ENCODE results near the gene SLC51A.

Gene SLC51A

DNA sequence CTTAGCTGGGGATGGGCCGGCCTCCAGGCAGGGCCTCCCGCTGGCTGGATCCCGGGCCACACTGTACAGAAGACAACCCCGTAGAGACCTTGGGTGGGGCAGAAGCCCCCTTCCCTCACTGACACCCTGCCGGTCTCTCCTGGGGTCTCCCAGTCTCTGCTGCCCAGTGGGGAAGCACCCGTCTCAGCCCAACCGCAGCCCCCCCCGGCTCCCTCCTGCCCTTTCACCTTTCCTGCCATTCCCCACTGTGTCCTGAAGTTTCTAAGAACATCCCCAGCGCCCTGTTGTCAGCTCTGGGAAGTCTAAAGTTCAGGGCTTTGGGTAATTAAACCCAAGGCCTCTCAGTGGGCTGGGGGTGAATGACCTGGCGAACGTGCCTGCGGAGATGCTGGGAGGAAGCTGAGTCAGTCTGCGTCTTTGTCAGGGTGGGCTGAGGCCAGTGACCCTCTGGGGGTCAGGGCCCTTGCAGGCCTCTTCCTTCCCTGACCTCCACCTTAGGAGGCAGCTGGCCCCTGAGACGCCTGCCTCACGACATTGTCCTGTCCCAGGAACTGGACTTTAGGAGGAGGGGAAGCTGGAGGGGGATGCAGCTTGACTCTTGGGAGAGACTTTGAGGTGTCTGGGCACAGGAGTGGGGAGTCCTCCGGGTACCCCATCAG is 1.4 kb upstream of the SLC51A start:
- DNase-seq (ENCODE audit: low read depth in 2 of 3, low spot score in 2 of 3): no peak

DNA sequence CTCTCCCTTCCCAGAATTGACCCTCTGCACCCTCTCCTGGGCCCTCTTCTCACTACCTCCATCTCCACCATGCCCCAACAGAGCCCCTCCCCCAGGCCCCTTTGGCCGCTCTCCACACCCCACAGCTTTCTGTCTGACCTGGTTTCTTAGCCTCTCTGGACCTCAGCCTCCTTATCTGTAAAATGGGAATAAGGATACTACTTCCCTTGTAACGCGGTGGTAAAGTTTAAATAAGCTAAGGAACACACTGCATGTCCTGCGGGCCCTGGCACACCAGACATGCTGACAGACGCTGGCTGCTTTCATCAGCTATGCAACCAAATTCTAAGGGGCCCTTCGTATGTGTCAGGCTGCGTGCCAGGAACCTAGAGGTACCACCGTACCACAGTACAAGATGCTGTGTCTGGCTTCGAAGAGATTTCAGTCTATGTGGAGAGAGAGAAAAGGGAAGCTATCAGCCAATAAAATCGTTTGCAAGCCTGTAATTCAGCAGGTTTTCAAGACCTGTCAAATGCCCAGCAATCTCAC is 777 bp upstream of the SLC51A start:
- no peak for DNase-seq (ENCODE audit: low read depth in 2 of 3, low spot score in 2 of 3)

DNA sequence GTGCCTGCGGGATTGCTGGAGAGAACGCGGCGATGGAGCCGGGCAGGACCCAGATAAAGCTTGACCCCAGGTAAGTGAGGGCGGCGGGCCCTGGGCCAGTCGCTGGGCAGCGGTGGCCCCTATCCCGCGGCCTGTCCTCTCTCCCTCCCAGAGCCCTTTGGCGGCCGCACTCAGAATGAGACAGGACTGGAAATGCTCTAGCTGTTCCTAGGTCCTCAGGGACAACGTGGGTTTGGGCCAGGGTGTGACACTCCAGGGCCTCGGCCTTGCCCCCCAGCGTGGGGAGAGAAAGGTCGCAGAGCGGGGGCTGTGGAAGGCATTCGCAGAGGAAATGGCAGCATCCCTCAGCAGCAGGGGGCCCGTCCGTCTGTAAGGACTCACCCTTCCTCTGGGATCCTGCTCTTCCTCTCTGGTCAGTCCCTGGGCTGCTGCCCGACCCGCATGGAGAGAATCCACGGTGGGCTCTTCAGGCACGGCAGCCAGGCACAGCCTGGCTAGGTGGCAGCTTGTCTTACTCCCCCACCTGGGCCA is 412 bp downstream of the SLC51A start:
- no peak for DNase-seq (ENCODE audit: low read depth in 2 of 3, low spot score in 2 of 3)

DNA sequence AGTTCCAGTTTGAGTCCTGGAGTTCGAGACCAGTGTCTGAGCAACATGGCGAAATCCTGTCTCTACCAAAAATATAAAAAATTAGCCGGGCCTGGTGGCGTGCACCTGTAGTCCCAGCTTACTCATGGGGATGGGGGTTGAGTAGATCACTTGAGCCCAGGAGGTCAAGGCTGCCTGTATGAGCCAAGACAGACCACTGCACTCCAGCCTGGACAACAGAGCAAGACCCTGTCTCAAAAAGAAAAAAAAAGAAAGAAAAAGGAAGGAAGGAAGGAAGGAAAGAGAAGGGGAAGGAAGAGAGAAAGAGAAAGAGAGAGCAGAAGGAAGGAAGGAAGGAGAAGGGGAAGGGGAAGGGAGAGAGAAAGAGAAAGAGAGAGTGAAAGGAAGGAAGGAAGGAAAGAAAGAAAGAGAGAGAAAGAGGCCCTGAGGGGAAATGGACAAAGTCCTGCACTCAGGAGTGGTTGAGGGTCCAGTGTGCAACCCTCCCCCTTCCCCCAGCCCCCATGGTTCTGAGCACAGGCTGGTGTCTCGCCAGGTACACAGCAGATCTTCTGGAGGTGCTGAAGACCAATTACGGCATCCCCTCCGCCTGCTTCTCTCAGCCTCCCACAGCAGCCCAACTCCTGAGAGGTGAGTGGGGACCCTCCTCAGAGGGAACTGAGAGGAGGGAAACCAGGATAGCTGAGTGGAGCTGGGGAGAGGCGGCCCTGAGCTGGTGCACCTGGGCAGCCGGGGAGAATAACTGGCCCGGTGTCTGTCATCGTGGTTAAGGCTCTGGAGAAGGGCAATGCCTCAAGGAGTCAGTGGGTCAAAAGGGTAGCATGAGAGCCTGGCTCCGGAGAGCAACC is 1.2 kb downstream of the SLC51A start:
- DNase-seq (ENCODE audit: low read depth in 2 of 3, low spot score in 2 of 3): no peak

DNA sequence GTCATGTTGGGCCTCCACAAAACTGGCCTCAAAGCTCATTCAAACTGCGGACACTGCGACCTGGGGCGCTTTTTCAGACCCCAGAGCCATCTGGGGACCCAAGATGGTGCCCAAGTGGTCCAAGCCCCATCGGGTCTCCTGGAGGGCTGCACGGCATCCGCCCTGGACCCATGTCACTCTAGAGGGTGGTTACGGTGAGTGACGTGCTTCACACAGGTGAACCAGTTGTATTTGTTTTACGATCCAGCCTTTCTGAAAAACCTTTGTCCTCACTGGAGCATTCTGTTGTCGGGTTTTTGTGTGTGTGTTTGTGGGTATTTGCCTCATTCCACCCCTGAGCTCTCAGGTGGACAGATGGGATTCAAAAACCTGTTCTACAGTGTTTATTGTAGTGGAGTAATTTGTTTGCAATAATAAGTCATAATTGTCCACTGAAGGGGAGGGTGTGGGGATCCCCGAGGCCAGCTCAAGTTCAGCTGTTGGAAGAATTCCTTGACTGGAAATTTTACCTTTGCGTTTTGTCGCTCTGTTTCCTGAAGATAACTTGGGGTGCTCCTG is 1.9 kb downstream of the SLC51A start:
- no peak for DNase-seq (ENCODE audit: low read depth in 2 of 3, low spot score in 2 of 3)

DNA sequence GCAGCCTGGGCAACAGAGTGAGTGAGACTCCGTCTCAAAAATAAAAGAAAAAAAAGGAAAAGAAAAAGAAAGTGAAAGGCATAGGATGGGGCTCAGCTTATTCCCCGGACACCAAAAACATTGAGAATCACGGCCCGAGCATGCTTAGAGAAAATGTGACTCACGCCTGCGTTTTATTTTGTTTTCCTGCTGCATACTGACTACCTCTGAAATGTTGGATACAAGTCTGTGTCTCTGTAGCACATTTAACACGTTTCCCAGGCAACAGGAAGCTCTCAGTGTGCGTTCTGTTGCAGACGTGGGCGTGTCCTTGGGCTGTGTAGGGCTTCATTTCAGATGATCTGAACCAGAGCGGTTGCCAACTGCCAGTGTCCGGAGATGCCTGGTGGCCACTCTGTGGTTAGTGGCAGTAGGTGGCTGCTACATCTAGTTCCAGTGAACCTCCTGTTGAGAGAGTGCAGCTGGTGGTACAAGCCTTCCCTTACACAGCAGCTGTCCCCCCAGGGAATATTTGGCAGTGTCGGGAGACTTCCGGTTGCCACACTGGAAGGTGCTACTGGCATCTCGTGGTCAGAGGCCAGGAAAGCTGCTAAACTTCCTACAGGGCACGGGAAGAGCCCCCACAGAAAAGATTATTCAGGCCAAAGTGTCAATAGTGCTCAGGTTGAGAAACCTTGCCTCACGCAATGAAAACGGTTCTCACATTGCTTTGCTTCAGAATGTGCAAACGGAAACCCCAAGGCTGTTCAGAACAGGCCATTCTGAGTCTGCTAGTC is 3.0 kb downstream of the SLC51A start:
- no peak for DNase-seq (ENCODE audit: low read depth in 2 of 3, low spot score in 2 of 3)

DNA sequence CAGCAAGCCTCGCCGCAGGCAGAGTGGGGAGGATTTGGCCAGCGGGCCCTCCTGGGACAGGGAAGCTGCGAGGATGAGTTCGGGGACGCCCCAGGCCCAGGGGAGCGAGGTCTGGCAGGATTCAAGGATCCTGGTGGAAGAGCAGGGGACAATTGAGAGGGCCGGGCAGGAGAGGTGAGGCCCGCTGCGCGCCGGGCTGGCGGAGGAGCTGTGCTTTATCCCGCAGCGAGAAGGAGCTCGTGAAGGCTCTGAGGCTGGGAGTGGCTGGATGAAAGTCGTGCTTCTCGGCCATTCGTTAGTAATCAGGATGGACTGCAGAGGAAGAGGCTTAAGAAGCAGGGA is 3.6 kb downstream of the SLC51A start:
- no peak for DNase-seq (ENCODE audit: low read depth in 2 of 3, low spot score in 2 of 3)

DNA sequence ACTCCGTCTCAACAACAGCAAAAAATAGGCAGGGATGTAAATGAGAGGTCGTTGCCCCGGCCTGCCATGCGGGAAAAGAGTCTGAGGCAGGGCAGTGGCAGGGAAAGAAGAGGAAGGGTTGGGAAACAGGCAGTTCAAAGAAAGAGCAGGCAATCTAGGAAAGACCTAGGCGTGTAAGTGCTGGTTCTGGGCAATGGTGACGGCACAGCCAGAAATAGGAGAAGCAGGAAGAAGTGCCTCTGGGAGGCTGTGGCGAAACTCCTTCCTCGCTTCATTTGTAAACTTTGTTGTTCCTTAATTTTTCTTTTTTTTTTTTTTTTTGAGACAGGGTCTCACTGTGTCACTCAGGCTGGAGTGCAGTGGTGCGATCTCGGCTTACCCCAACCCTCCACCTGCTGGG is 4.3 kb downstream of the SLC51A start:
- no peak for DNase-seq (ENCODE audit: low read depth in 2 of 3, low spot score in 2 of 3)

DNA sequence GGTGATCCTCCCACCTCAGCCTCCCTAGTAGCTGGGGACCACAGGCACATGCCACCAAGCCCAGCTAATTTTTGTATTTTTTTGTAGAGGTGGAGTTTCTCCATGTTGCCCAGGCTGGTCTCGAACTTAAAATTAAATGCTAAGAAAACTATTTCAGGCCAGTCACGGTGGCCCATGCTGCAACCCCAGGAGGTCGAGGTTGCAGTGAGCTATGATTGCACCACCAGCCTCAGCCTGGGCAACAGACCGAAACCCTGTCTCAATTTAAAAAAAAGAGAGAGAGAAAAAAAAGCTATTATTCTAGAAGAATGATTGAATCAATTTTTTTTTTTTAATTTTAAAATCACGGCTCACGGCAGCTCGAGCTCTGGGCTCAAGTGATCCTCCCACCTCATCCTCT is 4.7 kb downstream of the SLC51A start:
- DNase-seq (ENCODE audit: low read depth in 2 of 3, low spot score in 2 of 3): no peak

DNA sequence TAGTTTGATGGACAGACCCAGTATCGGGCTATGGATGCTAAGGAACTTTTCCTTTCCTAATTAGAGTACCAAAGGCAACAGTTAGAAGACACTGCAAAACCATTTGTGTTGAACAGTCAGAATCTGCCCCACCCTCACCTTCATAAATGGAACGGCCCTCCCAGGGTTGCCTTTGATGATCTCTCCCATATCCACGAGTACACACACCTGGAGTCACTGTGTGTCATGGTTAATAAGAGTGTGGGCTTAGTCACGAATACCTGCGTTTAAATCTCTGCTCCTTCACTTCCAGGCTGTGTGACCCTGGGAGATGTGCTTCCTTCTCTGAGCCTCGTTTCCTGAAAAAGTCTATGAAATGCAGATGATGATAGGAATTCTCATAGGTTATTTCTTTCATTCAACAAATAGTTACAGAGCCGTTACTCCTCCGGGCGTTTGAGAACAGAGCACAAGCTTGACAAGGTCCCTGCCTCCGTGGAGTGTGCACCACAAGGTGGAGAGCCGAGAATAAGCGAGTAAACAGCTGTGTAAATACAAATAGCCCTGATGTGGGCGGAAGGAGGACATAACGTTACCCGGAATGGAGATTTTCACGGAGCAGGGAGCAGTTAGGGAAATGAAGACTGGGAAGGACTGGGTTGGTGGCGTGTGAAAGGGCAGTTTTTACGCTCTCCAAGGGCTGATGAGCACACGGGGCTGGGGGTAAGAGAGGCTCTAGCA is 6.7 kb downstream of the SLC51A start:
- no peak for DNase-seq (ENCODE audit: low read depth in 2 of 3, low spot score in 2 of 3)

DNA sequence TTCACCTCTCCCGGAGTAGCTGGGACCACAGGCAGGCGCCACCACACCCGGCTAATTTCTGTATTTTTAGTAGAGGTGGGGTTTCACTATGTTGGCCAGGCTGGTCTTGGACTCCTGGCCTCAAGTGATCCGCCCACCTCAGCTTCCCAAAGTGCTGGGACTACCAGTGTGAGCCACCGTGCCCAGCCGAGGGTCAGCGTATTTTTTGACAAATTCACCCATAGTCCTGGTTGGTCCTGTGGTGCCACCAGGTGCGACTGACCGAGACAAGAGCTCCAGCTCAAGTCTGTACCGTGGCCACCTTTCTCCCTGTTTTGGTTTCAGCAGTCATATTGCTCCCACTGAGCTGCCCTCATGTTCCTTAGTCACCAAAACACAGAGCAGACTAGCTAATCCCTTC is 8.8 kb downstream of the SLC51A start:
- no peak for DNase-seq (ENCODE audit: low read depth in 2 of 3, low spot score in 2 of 3)

DNA sequence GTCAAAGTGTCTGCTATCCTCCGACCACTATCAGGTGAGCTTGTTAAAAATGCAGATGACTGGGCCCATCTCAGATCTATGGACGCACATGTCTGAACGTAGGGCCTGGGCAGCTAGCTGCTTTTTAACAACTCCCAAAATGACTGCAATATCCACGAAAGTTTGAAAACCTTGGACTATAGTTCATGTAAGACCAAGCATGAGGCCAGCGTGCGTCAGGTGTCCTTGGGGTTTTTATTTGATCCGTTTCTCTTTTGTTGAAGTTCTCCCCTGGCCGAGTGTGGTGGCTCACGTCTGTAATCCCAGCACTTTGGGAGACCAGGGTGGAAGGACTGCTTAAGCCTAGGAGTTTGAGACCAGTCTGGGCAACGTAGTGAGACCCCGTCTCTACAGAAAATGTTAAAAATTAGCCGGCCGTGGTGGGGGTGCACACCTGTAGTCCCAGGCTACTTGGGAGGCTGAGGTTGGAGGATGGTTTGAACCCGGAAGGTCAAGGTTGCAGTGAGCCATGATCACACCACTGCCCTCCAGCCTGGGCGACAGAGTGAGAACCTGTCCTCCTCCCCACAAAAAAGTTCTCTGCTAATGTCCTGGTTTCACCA is 9.5 kb downstream of the SLC51A start:
- DNase-seq (ENCODE audit: low read depth in 2 of 3, low spot score in 2 of 3): no peak

DNA sequence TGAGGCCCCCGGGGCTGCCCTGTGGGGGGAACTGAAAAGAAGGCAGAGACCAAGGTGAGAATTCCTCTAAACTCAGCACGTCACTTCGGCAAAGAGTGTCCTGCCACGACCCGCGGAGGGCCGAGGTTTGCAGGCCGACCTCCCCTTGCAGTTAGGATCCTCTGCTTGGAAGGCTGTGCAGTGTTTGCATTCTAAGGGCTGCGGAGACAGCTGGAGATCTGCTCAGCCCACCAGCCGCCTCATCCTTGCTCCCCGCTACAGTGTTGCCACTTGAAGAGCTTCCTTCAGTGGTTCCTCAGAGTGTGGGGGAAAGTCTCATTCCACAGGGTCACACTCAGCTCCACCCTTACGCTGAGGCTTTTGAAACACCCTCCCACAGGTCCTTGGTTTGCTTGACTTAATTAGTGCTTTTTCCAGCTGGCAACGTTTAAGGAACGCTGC is 10.8 kb downstream of the SLC51A start:
- DNase-seq (ENCODE audit: low read depth in 2 of 3, low spot score in 2 of 3): no peak

DNA sequence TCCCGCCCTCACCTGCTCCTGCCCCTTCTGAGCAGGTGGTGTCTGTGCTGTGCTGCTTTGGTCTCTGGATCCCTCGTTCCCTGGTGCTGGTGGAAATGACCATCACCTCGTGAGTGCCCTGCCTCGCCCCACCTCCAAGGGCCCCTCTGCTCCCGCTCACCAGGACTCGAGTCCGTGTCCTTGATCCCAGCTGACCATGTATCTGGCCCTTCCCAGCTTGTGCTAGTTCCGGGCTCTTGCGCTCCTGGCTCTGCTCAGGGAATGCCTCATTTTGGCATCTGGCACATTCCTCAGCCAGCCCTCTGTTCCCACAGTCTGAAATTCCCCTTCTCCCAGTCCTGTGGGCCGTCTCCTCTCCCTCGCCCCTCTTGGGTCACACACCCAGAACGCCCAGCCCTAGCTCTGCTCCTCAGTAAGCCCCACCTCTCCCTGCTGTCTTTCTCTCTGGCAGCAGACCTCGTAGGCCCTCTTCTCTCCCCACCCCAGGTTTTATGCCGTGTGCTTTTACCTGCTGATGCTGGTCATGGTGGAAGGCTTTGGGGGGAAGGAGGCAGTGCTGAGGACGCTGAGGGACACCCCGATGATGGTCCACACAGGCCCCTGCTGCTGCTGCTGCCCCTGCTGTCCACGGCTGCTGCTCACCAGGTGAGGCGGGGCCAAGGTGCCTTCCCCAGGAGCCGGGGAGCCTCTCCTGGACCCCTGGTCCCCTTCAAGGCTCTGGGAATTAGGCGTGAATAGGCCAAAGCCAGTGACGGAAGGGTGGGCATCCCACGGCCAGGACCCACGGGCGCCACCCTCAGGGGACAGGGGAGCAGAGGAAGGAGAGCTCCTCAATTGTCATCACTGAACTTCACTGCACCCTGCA is 11.5 kb downstream of the SLC51A start:
- no peak for DNase-seq (ENCODE audit: low read depth in 2 of 3, low spot score in 2 of 3)

DNA sequence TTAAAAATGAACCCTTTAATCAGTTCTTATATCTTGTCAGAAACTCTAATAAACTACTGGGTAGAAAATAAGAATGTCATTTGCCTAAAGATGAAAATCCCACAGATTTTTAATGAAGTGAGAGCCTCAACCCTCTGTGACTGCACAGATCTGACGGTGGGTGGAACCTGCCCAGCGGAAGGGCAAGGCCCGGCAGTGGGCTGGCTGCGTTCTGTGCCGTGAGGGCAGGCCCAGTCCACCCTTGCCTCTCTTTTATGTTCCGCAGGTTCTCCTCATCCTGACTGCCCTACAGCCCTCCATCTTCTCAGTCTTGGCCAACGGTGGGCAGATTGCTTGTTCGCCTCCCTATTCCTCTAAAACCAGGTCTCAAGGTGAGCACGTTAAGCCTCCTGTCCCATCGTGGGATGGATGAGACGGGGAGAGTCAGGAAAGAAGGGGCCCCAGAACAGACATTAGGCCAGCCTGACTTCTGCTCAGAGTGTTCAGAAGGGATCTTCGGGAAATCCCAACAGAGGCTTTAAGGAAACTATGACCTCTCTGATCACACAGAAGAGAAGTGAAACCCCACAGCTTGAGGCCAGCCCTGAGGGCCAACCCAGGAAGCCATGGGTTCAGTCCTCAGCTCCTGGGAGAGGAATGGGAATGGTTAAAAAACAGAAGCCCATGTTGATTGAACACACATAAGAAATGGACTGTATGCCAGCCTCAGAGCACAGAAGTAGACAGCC is 16.0 kb downstream of the SLC51A start:
- no peak for DNase-seq (ENCODE audit: low read depth in 2 of 3, low spot score in 2 of 3)

DNA sequence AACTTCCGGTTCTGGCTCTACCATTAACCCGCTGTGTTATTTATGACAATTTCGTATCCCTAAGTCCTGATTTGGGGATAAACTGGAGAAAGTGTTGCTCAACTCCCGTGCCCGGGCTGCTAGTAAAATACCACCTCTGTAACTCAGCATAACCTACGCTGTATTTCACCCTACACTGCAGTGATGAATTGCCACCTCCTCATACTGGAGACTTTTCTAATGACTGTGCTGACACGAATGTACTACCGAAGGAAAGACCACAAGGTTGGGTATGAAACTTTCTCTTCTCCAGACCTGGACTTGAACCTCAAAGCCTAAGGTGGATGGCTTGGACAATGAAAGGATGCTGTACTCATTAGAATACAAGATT is 16.5 kb downstream of the SLC51A start:
- DNase-seq (ENCODE audit: low read depth in 2 of 3, low spot score in 2 of 3): no peak

DNA sequence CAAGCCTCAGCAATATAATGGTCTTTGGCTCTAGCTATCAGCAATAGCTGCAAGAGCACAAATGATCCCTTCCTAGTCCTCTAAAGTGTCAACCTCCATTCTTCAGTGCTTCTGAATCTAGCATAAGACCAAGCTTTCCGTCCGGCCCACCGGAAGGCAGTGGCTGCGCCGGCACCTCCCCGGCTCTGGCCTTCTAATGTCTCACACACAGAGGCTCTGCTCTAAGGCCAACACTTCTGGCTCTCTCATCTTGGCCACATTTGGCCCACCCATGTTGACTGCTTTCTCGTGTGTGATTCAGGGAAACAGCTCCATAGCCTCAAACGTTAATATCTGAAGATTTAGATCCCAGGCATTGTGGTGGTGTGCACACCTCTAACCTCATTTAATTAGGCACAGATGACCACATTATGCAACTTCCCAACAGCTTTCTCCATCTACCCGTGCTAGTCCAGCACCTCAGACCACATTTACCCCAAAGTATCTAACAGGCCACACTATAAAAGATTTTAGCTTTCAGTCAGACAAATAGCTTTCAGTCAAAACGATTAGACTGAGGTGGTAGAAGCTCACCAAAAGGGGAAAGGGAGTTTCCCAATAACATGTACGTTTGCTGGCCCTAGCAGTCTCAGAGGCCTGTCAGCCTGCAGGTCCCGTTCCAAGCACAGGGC is 19.3 kb downstream of the SLC51A start:
- no peak for DNase-seq (ENCODE audit: low read depth in 2 of 3, low spot score in 2 of 3)

DNA sequence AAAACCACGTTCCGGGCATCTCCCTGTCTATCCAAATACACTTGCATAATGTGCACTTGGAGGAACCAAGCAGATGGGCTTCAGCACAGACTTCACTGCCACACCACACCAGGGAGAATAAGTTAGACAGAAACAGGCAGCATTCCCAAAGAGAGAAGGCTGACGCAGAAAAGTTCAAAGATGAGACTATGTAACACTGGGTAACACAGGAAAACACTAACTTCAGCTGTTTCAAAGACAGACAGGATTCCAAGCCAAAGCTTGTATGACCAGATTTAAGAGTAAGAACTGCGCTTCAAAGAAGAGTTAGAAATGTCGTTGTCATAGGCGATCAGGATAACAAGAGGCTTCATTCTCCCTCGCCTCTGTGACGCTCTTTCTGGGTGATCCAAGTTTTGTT is 19.9 kb downstream of the SLC51A start:
- no peak for DNase-seq (ENCODE audit: low read depth in 2 of 3, low spot score in 2 of 3)

Measured in activated CD8-positive, alpha-beta memory T cell treated with anti-CD3 and anti-CD28 coated beads for 48 hours (primary cell).